Colonic mucosa (tissue), 4 donors: ENCODE measurements around the gene ANTXR1. TPM values are rescaled to one million over a fixed set of nuclear protein-coding genes. Genes with fewer than 3 reads are reported as not detected.

ENCODE experiments used
- DNase-seq: peaks from one replicate; pipeline ENCODE4 v3.0.0-alpha.2; 2020
- H3K27ac ChIP-seq: fragments of 200-600 bp; one replicate; pipeline ENCODE4 v1.8.0; 2021
- H3K27me3 ChIP-seq: fragments of 200-600 bp; one replicate; pipeline ENCODE4 v1.8.0; 2021
- H3K36me3 ChIP-seq: fragments of 200-600 bp; one replicate; pipeline ENCODE4 v1.8.0; 2021
- H3K4me1 ChIP-seq: fragments of 200-600 bp; one replicate; pipeline ENCODE4 v1.8.0; 2021; ENCODE audit warnings: mild to moderate bottlenecking
- H3K4me3 ChIP-seq: fragments of 200-600 bp; one replicate; pipeline ENCODE4 v1.8.0; 2021
- H3K9ac ChIP-seq, 2 donors: one replicate each; pipeline ENCODE4 v1.7.0; 2013; ENCODE audit warnings: control low read depth in 2 of 2, low read depth in 2 of 2, low read length in 2 of 2
- H3K9me3 ChIP-seq: fragments of 200-600 bp; one replicate; pipeline ENCODE4 v1.8.0; 2021
- CTCF ChIP-seq: fragments of 200-600 bp; IDR thresholded peaks from one replicate; pipeline ENCODE4 v1.8.0; 2022; ENCODE audit warnings: antibody characterized with exemption, mild to moderate bottlenecking
- intact Hi-C: fragments of 100-400 bp; cut with DNase I; formaldehyde crosslinking; loops from one replicate; pipeline ENCODE4 v1.14.1; 2022
- total RNA-seq, 2 donors: library from RNA; stranded (reverse); fragmentation: NEBNext Ultra II Directional in 1 of 2; extraction: Animal tissue kit (Norgen Biotek cat#: 25700) in 1 of 2; gene quantifications; one replicate each; pipeline ENCODE4 v1.2.1, GENCODE V29; 2021
- donor health status: healthy.
- donor health status: DM: no; HTN: no; CAD: no.
- donor health status: DM: no; HTN: no; CAD: no.

ANTXR1 gene
- total RNA-seq, 2 donors from 2014 or later, result 8.1 to 17.0 TPM

GRCh38 chr2:69034845-69035244 is 21.9 kb downstream of the ANTXR1 start:
- H3K9ac ChIP-seq, result no peak overlapping the region
- H3K4me1 ChIP-seq, result no peaks in the 10 kb centered on the region
- no peak for DNase-seq
- H3K9me3 ChIP-seq, result no peaks in the 10 kb centered on the region
- no peaks in the 10 kb centered on the region for H3K36me3 ChIP-seq
- H3K27ac ChIP-seq, result no peak overlapping the region
- H3K27me3 ChIP-seq, result no peaks in the 10 kb centered on the region
- TF ChIP-seq CTCF, result no peak
- H3K4me3 ChIP-seq, result no peak overlapping the region
- intact Hi-C loops, result no loop called here

DNA sequence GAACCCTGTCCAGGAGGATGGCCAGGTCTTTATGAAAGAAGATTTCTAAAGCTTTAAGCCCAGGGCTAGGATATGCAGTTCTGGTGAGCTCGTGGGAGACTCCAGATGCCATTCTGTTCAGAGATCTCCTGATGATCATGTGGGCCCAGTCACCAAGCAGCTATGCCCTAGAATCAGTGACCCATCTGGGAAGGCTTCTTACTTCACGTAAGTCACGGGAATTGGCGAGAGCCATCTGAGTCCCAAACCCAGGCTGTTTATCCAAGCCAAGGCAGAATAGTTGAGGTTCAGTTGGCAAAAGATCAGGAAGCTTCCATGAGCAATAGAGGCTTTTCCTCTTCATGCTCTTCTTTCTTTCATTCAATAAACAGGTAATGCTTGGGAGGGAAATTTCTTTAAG is 23.9 kb downstream of the ANTXR1 start:
- H3K36me3 ChIP-seq, result no peaks in the 10 kb centered on the region
- intact Hi-C loops, result no loop called here
- no peaks in the 10 kb centered on the region for H3K27me3 ChIP-seq
- no peak overlapping the region for H3K27ac ChIP-seq
- H3K9ac ChIP-seq, result no peak overlapping the region
- DNase-seq, result no peak
- no peak overlapping the region for H3K4me3 ChIP-seq
- no peaks in the 10 kb centered on the region for H3K4me1 ChIP-seq
- no peak for TF ChIP-seq CTCF
- no peaks in the 10 kb centered on the region for H3K9me3 ChIP-seq

GRCh38 chr2:69041214-69041613 is 28.2 kb downstream of the ANTXR1 start:
- DNase-seq, result no peak
- no peak for TF ChIP-seq CTCF
- intact Hi-C loops, result no loop called here

DNA sequence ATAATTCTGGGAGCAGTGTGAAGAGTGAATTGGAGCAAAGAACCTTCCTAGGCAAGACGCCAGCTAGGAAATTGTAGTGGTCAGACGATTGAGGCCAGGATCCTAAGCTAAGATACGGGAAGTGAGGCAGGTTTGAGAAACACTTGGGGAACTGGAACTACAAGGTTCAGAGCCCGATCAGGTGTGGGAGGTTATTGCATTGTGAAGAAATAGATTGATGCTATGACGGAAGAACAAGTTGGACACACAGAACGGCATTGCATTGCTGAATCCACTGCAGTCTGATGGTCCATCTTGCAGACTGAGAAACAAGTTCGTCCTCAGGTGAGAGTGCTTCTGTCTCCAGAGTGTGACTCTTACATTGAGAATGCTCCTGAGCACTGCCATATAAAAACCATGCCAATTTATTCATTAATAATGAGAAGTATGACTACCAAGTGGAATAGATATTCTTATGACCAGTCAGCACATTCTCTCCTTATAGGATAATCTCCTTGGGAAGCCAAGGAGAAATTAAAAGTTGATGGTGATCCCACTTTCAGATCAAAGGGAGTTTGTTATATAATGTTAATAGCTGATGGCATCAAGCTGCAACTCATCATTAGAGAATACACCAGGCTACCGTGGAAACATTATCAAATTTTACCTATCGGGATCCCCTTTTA is 30.9 kb downstream of the ANTXR1 start:
- intact Hi-C loops, result no loop called here
- DNase-seq, result no peak
- Histone ChIP-seq H3K9ac (no peak overlapping the region), H3K27ac (no peak overlapping the region), H3K9me3 (no peaks in the 10 kb centered on the region), H3K27me3 (no peaks in the 10 kb centered on the region), H3K4me1 (no peaks in the 10 kb centered on the region), H3K36me3 (no peaks in the 10 kb centered on the region), H3K4me3 (no peak overlapping the region)
- TF ChIP-seq CTCF, result no peak

More at GRCh38 chr2:69041214-69041613, 28.2 kb downstream of the ANTXR1 start:
- H3K9ac ChIP-seq, result no peak overlapping the region
- H3K27me3 ChIP-seq, result no peaks in the 10 kb centered on the region
- H3K27ac ChIP-seq, result no peak overlapping the region
- no peaks in the 10 kb centered on the region for H3K9me3 ChIP-seq
- H3K4me1 ChIP-seq, result no peaks in the 10 kb centered on the region
- H3K4me3 ChIP-seq, result no peak overlapping the region
- no peaks in the 10 kb centered on the region for H3K36me3 ChIP-seq

DNA sequence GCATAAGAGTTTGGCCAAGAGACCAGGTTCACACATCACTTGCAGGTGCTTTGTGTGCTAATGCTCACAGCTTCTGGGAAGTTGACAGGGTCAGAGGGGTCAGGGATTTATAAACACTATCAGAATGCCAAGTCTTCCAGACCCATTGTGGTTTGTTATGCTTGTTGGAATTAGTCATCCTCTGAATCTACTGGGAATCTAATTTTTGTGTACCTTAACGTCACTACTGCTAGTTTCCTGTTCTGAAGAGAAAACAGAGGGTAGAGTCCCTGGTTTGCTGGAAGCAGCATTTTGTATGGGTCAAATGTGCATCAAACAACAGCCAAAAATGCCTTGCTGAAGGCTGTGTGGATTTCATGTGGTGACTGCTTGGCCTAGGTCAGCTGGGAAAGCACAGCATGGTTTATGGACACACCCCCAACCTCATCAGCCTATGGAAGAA is 33.3 kb downstream of the ANTXR1 start:
- Histone ChIP-seq H3K27me3 (no peaks in the 10 kb centered on the region), H3K27ac (no peak overlapping the region), H3K4me3 (no peak overlapping the region), H3K9ac (no peak overlapping the region), H3K9me3 (no peaks in the 10 kb centered on the region), H3K4me1 (no peaks in the 10 kb centered on the region), H3K36me3 (no peaks in the 10 kb centered on the region)
- no peak for DNase-seq
- TF ChIP-seq CTCF, result no peak
- intact Hi-C loops, result no loop called here
